ENCODE measurements around the gene RLN3. TPM values are rescaled to one million over a fixed set of nuclear protein-coding genes. Genes with fewer than 3 reads are reported as not detected.

RLN3 gene
- total RNA-seq, 1 experiment from 2014 or later = not detected

- Histone ChIP-seq H3K36me3 (ENCODE audit: insufficient read depth, low read length, poor library complexity, severe bottlenecking) (no peaks in the 10 kb centered on the region), H3K9me3 (ENCODE audit: low read depth, low read length, poor library complexity, severe bottlenecking) (no peaks in the 10 kb centered on the region), H3K27ac (ENCODE audit: low read depth, low read length, poor library complexity, severe bottlenecking) (no peak overlapping the region), H3K27me3 (replicated peaks; ENCODE audit: insufficient read depth, low read depth, low read length, poor library complexity) (no peaks in the 10 kb centered on the region), H3K4me3 (ENCODE audit: low read depth, low read length, poor library complexity, severe bottlenecking) (no peak overlapping the region), H3K4me1 (ENCODE audit: insufficient read depth, low read length, poor library complexity, severe bottlenecking) (peaks cover 12% of the 10 kb centered on the region)
- no TSS peak for BruUV-seq (replicated peaks)
- CTCF ChIA-PET = interaction anchor here (1.3 kb wide), 1 partner anchor 9 kb away, joined by 4 read pairs; no protein-coding TSS in a partner anchor
- POLR2A ChIA-PET (ENCODE audit: low non-redundant PET) = interaction anchor here (0.6 kb wide), 1 partner anchor 13 kb away, joined by 8 read pairs; no protein-coding TSS in a partner anchor
- DNase-seq (ENCODE audit: low spot score) = no peak
- TF ChIP-seq EZH2 (IDR thresholded peaks at IDR 0.05; ENCODE audit: borderline replicate concordance, low read depth, low read length, poor library complexity, severe bottlenecking) = no peak
- TF ChIP-seq, protein P1, sequence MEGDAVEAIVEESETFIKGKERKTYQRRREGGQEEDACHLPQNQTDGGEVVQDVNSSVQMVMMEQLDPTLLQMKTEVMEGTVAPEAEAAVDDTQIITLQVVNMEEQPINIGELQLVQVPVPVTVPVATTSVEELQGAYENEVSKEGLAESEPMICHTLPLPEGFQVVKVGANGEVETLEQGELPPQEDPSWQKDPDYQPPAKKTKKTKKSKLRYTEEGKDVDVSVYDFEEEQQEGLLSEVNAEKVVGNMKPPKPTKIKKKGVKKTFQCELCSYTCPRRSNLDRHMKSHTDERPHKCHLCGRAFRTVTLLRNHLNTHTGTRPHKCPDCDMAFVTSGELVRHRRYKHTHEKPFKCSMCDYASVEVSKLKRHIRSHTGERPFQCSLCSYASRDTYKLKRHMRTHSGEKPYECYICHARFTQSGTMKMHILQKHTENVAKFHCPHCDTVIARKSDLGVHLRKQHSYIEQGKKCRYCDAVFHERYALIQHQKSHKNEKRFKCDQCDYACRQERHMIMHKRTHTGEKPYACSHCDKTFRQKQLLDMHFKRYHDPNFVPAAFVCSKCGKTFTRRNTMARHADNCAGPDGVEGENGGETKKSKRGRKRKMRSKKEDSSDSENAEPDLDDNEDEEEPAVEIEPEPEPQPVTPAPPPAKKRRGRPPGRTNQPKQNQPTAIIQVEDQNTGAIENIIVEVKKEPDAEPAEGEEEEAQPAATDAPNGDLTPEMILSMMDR (conservative IDR thresholded peaks at IDR 0.05; ENCODE audit: low read depth, low read length) = no peak
- intact Hi-C loops (cut with micrococcal nuclease; ENCODE audit: unreplicated experiment) = no loop called here
These were observed 28.2 kb downstream of the RLN3 start for GRCh38 chr19:14056069-14056666.

- DNase-seq (ENCODE audit: low spot score) = no peak
- H3K36me3 ChIP-seq (ENCODE audit: insufficient read depth, low read length, poor library complexity, severe bottlenecking) = no peaks in the 10 kb centered on the region
- H3K4me1 ChIP-seq (ENCODE audit: insufficient read depth, low read length, poor library complexity, severe bottlenecking) = peaks cover 12% of the 10 kb centered on the region
- no peak for TF ChIP-seq EZH2 (IDR thresholded peaks at IDR 0.05; ENCODE audit: borderline replicate concordance, low read depth, low read length, poor library complexity, severe bottlenecking)
- no TSS peak for BruUV-seq (replicated peaks)
- ChIA-PET POLR2A (ENCODE audit: low non-redundant PET) (interaction anchor here (0.7 kb wide), 1 partner anchor 13 kb away, joined by 3 read pairs; no protein-coding TSS in a partner anchor), CTCF (interaction anchor here (0.6 to 1.3 kb wide), 3 partner anchors 10 to 255 kb away, joined by 4 to 9 read pairs (median 4); no protein-coding TSS in a partner anchor)
- H3K27ac ChIP-seq (ENCODE audit: low read depth, low read length, poor library complexity, severe bottlenecking) = peak overlapping the region; percentile 37
- no peaks in the 10 kb centered on the region for H3K9me3 ChIP-seq (ENCODE audit: low read depth, low read length, poor library complexity, severe bottlenecking)
- intact Hi-C loops (cut with micrococcal nuclease; ENCODE audit: unreplicated experiment) = no loop called here
- no peaks in the 10 kb centered on the region for H3K27me3 ChIP-seq (replicated peaks; ENCODE audit: insufficient read depth, low read depth, low read length, poor library complexity)
- H3K4me3 ChIP-seq (ENCODE audit: low read depth, low read length, poor library complexity, severe bottlenecking) = peak overlapping the region; percentile 54
These were observed 28.9 kb downstream of the RLN3 start for GRCh38 chr19:14056741-14057356.

- no peaks in the 10 kb centered on the region for H3K9me3 ChIP-seq (ENCODE audit: low read depth, low read length, poor library complexity, severe bottlenecking)
- H3K4me1 ChIP-seq (ENCODE audit: insufficient read depth, low read length, poor library complexity, severe bottlenecking) = peaks cover 12% of the 10 kb centered on the region
- DNase-seq (ENCODE audit: low spot score) = no peak
- H3K36me3 ChIP-seq (ENCODE audit: insufficient read depth, low read length, poor library complexity, severe bottlenecking) = no peaks in the 10 kb centered on the region
- intact Hi-C loops (cut with micrococcal nuclease; ENCODE audit: unreplicated experiment) = no loop called here
- BruUV-seq (replicated peaks) = no TSS peak
- no peak overlapping the region for H3K27ac ChIP-seq (ENCODE audit: low read depth, low read length, poor library complexity, severe bottlenecking)
- TF ChIP-seq, protein P1 (conservative IDR thresholded peaks at IDR 0.05; ENCODE audit: low read depth, low read length) = no peak
- no peak for TF ChIP-seq EZH2 (IDR thresholded peaks at IDR 0.05; ENCODE audit: borderline replicate concordance, low read depth, low read length, poor library complexity, severe bottlenecking)
- CTCF ChIA-PET = interaction anchor here (0.6 to 1.0 kb wide), 7 partner anchors 10 to 97 kb away, joined by 3 to 9 read pairs (median 3); partner anchors contain the start of gene IL27RA
- POLR2A ChIA-PET (ENCODE audit: low non-redundant PET) = no interaction called here
- no peaks in the 10 kb centered on the region for H3K27me3 ChIP-seq (replicated peaks; ENCODE audit: insufficient read depth, low read depth, low read length, poor library complexity)
- H3K4me3 ChIP-seq (ENCODE audit: low read depth, low read length, poor library complexity, severe bottlenecking) = peak overlapping the region; percentile 54
These were observed 30.5 kb downstream of the RLN3 start for GRCh38 chr19:14058182-14059092.

All from A673 (cell line).